ENCODE measurements around the gene COLGALT1.
A peak's percentile ranks its signal among the peaks of the same experiment; 100 is the strongest.
"Not testable (repeated sequence)": the region's sequence is repeated elsewhere in the genome, so short reads cannot be mapped to it uniquely, and the experiment has no call there.

The COLGALT1 gene

DNA sequence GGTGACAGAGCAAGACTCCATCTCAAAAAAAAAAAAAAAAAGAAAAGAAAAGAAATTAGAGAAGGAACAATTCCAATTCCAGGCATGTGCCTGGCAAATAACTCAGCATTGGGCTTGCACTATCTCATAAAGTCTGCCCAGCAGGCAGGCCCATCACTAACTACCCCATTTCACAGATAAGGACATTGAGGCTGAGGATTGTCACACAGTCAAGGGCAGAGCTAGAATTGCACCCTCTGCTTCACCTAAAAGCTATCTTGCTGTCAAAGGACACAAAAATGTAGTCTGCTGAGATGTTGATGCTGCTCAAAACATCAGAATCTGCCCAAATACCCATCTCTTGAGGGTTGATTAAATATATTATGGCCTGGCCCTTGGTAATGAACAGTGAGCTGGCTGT, 20.7 kb upstream of the COLGALT1 start:
- DNase-seq, result no peak

DNA sequence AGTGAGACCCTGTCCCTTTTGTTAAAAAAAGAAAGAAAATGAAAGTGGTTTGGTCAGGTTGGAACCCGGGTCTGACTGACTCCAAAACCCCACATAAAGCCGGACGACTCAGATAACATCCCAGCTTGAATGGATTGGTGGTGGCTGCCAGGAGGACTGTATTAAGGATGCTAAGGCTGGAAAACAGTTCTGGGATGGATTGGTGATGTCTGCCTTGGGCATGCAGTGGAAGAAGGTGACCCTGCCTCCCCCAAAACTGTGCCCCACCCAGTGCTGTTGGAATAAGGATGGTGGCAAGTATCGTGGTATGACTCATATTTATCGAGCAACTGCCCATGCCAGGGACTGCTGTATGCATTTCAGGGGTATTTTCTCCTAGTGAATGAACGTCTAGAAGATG, 18.5 kb upstream of the COLGALT1 start:
- no peak for DNase-seq

DNA sequence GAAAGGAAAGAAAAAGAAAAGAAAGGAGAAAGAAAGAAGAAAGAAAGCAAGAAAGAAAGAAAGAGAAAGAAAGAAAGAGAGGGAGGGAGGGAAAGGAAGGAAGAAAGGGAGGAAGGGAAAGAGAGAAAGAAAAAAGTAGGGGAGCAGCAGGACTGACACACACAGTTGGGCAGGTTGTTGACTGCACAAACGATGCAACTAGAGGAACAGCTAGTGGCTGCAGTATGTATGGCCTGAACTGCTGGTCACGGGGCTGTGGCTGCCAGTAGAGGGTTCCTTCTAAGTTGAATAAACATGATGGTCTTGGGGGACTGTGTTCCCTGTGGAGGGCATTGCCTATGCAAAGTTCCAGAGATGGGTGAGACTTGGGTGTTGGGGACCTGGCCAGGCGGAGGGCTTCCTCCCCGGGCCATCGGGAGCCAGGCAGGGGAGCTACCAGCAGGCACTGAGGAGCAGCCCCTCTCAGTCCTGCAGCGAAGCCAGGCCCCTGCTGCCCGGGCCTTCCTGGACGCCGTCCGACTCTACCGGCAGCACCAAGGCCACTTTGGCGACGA, 16.7 kb upstream of the COLGALT1 start:
- DNase-seq, result no peak

DNA sequence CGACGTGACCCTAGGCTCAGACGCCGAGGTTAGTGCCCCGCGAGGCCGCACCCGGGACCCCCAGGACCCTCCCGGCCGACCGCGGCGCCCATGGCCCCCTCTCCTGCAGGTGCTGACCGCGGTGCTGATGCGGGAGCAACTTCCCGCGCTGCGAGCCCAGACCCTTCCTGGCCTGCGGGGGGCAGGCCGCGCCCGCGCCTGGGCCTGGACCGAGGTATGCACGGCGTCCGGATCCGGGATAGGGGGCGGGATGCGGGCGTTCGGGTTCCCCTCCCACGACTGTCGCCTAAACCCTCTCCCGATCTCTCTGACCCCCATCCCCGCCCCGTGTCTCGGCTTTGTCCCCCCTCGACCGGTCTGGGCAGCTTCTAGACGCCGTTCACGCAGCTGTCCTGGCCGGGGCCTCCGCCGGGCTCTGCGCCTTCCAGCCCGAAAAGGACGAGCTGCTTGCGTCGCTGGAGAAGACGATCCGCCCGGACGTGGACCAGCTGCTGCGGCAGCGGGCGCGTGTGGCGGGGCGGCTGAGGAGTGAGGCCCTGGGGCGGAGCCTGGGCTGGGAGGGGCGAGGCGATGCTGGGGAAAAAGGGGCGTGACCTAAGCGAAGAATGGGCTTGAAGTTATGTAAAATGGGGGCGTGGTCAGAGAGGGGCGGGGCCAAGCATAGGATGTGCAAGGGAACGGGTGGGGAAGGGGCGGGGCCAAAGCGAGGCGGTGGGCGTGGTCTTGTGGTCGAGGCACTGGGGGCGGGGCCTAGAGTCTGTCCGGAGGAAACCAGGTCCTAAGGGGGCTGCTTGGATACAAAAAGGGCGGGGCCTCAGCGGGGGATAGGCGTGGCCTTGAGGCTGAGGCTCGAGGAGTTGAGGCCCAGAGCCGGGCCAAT, 16.0 kb upstream of the COLGALT1 start:
- DNase-seq, result peak; percentile 97

DNA sequence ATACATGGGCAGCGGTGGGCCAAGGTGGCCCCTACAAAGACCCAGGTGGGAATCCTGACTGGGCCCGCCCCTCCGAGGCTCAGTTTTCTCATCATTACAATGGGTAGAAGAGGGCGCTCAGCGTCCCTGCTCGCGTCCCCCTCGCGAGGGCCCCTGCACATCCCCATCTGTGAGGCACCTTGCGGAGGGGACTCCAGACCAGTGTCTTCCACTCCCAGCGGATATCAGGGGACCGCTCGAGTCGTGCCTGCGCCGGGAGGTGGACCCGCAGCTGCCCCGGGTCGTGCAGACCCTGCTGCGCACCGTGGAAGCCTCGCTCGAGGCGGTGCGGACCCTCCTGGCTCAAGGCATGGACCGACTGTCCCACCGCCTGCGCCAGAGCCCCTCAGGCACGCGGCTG, 15.3 kb upstream of the COLGALT1 start:
- DNase-seq, result no peak

DNA sequence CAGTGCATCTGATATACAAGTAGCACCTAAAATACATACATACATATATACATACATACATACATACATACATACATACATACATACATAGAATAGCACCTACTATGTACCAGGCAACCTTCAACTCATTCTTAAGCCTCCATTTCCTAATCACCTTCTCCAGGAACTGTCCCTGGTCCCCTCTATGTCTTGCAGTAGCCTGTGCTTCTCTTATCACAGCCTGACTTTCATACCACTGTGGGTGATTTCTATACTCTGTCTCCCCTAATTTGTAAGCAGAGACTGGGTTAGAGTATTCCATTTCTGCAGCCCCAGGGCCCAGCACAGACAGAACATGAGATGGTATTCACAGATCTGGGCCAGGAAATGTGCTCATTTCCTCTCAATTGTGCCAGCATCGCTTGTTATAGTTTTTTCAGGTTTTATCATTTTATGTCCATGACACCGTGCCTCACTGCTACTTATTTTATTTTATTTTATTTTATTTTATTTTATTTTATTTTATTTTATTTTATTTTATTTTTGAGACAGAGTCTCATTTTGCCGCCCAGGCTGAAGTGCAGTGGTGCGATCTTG, 14.2 kb upstream of the COLGALT1 start:
- no peak for DNase-seq

DNA sequence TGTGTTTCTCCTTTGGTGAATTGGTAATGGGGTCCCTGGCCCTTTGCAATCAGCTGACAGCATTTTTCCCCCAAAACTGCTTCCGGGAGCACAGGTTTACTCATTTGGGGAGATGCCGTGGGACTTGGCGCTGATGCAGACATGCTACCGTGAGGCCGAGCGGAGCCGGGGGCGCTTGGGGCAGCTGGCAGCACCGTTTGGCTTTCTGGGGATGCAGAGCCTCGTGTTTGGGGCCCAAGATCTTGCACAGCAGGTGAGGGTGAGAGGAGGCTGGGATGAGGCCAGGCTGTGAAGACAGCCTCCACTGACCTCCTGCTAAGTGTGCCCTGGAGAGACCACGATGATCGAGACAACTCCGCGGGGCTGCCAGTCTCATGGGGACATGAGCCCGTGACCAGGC, 13.4 kb upstream of the COLGALT1 start:
- DNase-seq, result no peak

DNA sequence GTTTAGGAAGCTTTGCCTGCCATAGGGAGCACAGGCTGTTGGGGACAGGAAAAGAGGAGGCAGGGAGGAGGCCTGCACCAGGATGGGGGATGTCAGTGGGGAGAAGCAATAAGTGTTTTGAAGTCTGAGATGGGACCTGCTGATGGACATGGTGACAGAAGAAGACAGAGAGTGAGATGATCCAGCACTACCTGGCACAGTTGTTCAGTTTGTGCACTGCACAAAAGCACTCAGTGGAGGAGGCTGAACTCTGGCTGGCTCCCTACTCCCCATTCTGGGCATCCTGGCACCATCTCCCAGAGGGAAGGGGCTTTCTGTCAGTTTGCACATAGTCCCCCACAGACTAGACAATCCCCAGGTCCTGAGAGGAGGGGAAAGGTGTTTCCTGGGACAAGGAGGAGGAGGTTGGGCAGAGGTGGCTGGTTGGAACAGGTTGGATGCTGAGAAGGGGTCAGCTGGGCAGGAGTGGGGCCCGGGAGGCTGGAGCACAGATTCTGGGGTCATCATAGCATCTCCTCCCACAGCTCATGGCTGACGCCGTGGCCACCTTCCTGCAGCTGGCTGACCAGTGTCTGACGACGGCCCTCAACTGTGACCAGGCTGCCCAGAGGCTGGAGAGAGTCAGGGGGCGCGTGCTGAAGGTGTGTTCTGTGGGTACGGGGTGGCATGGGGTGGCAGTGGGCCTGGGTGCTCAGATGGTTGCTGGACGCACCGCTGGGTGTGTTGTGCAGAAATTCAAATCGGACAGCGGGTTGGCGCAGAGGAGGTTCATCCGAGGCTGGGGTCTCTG, 12.5 kb upstream of the COLGALT1 start:
- no peak for DNase-seq

DNA sequence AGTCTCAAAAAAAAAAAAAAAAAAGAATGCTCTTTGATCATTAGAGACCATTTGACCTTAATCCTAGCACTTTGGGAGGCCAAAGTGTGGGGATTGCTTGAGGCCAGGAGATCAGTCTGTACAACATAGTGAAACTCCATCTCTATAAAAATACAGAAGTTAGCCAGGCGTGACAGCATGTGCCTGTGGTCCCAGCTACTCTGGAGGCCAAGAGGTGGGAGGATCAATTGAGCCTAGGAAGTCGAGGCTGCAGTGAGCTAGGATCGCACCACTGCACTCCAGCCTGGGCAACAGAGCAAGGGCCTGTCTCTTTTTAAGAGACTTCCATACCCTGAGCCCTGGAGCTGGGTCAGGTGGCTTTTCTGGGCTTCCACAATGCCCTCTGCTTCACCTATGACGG, 11.5 kb upstream of the COLGALT1 start:
- no peak for DNase-seq

DNA sequence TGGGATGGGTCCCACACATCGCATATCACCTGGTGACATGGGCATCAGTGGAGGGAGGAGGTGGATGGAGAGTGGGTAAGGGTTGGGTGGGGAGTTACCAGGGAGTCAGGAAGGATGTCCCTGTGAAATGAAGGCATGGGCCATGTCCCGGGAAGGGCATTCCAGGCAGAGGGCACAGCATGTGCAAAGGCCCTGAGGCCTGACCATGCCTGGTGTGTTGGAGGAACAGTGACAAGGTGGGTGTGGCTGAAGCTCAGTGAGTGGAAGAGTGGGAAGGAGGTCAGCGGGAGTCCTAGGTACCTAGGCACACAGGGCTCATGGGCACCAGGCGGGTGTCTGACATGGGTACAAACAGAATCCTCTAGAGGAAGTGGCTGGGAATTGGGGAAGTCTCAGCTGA, 11.0 kb upstream of the COLGALT1 start:
- DNase-seq, result no peak

DNA sequence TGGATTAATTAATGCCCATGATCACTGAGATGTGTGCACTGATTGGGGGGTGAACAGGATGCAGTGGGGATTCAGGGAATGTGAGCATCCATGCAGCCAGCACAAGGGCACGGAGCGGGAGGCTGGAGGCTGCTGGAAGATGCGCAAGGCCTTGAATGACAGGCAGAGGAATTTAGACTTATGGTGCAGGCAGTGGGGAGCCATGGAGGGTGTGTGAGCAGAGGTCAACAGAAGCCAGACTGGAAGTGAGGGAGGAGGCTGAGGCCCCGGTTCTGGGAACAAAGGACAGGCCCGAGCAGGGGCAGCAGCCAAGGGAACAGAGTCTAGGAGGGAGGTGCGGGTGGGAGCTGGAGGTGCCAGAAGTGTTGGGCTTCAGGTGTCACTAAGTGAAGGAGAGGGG, 7.3 kb upstream of the COLGALT1 start:
- DNase-seq, result no peak

DNA sequence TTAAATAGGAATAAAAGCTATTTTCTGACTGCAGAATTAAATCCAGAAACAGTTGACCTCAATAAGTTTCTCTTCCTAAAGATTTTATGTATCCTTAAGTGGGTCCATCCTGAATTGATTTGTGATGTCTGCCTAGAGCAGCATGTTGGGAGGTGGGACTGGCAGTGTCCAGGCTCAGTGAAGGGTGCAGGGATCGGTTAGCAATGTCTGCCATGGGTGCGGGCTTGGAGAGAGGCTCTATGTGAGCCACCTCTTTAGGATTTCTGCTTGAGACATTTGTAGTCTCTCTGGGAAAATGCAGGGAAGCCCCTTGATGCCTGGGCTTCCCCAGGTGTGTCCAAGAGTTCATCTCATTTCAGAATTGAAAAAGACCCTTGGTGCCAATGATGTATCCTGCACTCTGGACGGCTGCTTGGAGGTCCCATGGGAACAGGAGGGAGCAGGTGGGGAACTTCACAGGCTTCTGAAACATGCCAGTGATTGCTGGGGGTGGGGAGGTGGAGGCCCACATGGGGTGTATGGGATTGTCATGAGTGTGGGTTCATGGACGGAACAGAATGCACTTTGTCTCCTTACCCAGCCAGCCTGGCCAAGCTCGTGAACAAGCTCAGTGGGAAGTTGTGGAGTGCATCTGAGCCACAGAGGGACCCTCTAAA, 6.2 kb upstream of the COLGALT1 start:
- DNase-seq, result no peak

DNA sequence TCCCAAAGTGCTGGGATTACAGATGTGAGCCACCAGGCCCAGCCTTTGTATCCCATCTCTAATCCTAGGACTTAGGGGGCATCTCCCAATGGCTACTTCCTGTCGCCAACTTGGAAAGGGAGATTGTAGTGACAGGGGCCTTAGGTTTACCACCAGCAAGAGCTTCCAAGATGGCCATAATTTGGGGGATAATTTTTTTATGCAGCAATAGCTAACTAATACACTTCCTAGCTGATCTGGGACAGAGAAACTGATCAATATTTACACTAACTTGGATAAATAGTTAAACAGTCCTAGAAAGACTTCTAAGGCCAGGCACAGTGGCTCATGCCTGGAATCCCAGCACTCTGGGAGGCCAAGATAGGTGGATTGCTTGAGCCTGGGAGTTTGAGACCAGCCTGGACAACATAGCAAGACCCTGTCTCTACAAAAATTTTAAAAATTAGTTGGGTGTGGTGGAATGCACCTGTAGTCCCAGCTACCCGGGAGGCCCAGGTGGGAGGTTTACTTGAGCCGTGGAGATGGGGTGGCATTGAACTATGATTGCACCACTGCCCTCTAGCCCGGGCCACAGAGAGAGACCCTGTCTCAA, 5.3 kb upstream of the COLGALT1 start:
- no peak for DNase-seq

DNA sequence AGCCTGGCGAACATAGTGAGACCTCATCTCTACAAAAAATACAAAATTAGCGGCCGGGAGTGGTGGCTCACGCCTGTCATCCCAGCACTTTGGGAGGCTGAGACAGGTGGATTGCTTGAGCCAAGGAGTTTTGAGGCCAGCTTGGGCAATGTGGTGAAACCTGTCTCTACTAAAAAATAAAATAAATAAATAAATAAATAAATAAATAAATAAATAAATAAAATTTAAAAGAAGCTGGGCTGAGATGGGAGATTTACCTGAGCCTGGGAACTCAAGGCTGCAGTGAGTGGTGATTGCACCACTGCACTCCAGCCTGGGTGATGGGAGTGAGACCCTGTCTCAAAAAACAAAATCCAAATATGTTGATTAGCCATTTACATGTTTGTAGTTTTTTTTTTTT, 2.7 kb upstream of the COLGALT1 start:
- DNase-seq, result not testable (repeated sequence)

DNA sequence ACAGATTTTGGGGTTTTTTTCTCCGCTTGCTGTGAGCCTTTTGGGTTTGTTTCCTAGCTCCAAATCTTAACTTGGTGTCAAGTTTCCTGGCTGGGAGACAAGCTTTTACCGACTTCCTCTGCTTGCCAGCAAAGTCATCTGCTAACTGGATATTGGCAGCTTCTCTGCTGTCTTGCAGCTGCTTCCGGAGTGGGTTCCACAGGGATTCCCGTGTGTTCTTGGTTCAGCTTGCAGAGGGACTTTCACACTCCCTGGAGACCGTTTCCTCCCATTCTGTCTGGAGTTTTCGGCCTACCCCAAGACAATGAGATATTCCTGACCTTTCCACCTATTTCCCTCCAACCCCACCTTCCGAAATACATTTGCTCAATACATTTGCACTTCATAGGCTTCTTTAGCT, 2.2 kb upstream of the COLGALT1 start:
- DNase-seq, result no peak

DNA sequence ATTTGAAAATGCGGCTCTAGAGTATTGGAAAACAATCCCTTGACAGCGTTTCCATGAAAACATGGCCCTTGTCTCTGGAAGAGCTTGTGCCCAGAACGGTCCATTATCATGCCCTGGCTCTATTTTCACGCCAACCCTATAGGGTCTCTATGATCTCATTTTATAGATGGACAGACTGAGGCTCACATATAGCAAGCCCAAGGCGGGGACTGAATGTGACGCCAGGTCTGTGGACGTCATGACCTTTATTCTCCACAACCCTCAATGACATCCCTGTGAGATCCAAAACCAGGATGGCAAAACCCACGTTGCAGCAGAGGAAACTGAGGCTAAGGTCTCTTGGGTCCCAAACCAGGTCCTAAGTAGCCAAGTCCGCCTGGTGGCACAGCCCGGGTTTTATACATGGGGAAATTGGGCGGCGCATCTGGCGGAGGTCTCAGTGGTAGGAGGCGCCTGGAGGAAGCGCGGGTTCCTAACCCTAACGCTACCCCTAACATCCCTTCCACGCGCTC, 425 bp upstream of the COLGALT1 start:
- DNase-seq, result no peak

DNA sequence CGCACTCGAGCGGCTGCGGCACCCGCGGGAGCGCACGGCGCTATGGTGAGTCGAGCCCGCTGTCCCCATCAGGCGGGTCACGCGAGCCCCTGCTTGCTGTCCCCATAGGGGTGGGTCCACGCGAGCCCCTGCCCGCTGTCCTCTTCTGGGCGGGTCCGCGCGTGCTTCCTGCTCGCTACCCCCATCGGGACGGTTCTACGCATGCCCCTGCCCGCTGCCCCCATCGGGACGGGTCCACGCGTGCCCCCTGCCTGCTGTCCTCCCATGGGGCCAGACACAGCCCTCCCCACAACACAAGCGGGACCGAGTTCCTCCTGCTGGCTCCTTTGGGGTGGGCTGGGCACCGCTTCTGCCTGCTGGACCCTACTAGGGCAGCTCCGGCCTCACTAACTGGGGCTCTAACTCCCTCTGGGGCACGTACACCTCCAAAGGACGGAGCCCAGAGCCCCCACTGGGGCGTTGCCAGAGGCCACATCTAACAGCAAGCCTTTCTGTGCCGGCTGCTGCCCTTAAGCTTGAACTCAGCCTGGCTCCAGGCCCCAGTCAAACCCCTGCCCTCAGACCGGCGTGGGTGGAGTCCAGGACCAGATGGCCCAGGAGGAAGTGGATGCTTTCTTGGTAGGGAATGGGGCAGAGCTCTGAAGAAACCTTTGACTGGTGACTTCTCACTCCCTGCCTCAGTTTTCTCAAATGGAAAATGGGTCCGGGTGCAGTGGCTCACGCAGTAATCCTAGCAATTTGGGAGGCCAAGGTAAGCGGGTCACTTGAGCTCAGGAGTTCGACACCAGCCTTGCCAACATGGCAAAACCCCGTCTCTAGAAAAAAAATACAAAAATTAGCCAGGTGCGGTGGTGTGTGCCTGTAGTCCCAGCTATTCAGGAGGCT, 722 bp downstream of the COLGALT1 start:
- DNase-seq, result peak; percentile 32

DNA sequence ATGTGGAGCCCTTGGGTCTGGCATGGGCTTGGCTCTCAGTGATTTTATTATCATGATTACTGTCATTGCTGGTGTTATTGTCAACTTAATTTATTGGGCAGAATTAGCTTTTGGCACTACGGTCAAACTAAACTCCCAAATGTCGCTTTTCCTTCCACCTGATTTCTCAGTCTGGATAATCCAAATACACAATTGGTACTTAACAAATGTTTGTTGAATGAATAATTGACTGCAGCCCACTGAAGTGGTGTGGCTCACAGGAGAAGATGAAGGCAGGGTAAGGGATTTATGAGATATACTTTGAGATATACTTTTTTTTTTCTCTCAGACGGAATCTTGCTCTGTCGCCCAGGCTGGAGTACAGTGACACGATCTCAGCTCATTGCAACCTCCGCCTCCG, 1.5 kb downstream of the COLGALT1 start:
- DNase-seq, result no peak

DNA sequence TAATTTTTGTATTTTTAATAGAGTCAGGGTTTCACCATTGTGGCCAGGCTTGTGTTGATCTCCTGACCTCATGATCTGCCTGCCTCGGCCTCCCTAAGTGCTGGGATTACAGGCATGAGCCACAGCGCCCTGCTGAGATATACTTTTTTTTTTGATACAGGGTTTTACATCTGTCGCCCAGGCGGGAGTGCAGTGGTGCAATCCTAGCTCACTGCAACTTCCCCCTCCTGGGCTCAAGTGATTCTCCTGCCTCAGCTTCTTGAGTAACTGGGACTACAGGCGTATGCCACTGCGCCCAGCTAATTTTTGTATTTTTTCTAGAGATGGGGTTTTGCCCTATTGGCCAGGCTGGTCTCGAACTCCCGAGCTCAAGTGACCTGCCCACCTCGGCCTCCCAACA, 2.0 kb downstream of the COLGALT1 start:
- no peak for DNase-seq

DNA sequence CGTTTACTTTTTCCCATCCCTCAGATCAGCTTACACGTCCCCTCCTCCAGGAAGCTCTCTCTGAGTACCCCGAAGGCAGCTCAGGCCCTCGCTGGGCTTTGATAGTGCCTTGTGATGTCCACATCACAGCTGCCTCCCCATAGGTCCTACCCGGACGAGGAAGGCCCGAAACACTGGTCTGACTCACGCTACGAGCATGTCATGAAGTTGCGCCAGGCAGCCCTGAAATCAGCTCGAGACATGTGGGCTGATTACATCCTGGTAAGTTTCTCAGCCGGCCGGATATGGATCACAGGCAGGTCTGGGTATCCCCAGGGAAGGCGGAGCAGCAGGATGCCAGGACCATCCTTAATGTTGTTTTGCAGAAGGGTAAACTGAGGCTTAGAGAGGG, 4.8 kb downstream of the COLGALT1 start:
- DNase-seq, result no peak

DNA sequence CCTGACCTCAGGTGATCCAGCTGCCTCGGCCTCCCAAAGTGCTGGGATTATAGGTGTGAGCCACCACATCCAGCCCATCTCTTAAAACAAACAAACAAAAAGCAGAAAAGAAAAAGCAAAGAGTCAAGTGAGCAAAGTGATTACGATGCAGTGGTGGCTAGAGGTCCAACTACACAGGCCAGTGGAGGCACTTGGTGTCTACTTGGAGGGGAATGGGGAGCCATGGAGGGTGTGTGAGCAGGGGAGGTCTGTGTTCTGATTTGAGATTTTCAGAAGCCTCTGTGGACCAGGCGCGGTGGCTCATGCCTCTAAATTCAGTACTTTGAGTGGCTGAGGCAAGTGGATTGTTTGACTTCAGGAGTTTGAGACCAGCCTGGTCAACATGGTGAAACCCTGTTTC, 6.6 kb downstream of the COLGALT1 start:
- DNase-seq, result no peak
